DMS53 treated with DMSO at 0.1 percent for 48 hours (cell line): ENCODE results near the gene WDR6.

Experiments
- DNase-seq: peaks from one replicate; lab custom pipeline; 2025; ENCODE audit not compliant: unreplicated experiment; lab: John Stamatoyannopoulos, UW

Gene WDR6

GRCh38 chr3:49015072-49015471 lies 7.9 kb downstream of the WDR6 start:
- no peak for DNase-seq

- DNase-seq, result no peak
Measured at GRCh38 chr3:49015765-49016164, 8.6 kb downstream of the WDR6 start.

- no peak for DNase-seq
Measured at GRCh38 chr3:49016414-49017228, 9.4 kb downstream of the WDR6 start.

GRCh38 chr3:49017229-49017970 lies 10.2 kb downstream of the WDR6 start:
- DNase-seq, result no peak

- DNase-seq, result no peak
Measured at GRCh38 chr3:49017971-49018706, 10.9 kb downstream of the WDR6 start, which contains the start of gene DALRD3. DALRD3 (minus strand) TSS chr3:49018580; CDS start chr3:49018564, 16 bp downstream.

- DNase-seq, result no peak
Measured at GRCh38 chr3:49018707-49019006, 11.5 kb downstream of the WDR6 start.

GRCh38 chr3:49019941-49020329 lies 12.7 kb downstream of the WDR6 start:
- no peak for DNase-seq

GRCh38 chr3:49020330-49021212 lies 13.4 kb downstream of the WDR6 start:
- DNase-seq, result no peak

- DNase-seq, result peak; percentile 65
Measured at GRCh38 chr3:49021213-49021812, 14.1 kb downstream of the WDR6 start.

- peak; percentile 44 for DNase-seq
Measured at GRCh38 chr3:49021813-49022687, 14.9 kb downstream of the WDR6 start, which contains the start of gene NDUFAF3. NDUFAF3 (plus strand) TSS chr3:49022121; CDS start chr3:49022145, 24 bp downstream.

- DNase-seq, result no peak
Measured at GRCh38 chr3:49022688-49023171, 15.5 kb downstream of the WDR6 start.

GRCh38 chr3:49023775-49024174 lies 16.6 kb downstream of the WDR6 start:
- no peak for DNase-seq

- no peak for DNase-seq
Measured at GRCh38 chr3:49024449-49024848, 17.3 kb downstream of the WDR6 start.

- DNase-seq, result no peak
Measured at GRCh38 chr3:49025005-49025792, 18.0 kb downstream of the WDR6 start.

GRCh38 chr3:49025793-49026520 lies 18.8 kb downstream of the WDR6 start:
- no peak for DNase-seq

GRCh38 chr3:49026536-49026935 lies 19.3 kb downstream of the WDR6 start:
- DNase-seq, result no peak

GRCh38 chr3:49027634-49028033 lies 20.4 kb downstream of the WDR6 start:
- DNase-seq, result no peak

- DNase-seq, result no peak
Measured at GRCh38 chr3:49028298-49028672, 21.1 kb downstream of the WDR6 start.
